DLD1 (cell line): ENCODE results near the gene RASA3.

Source experiments
- in situ Hi-C: cut with HindIII; loops from 2 replicates; pipeline ENCODE4 v1.10.0; 2017; ENCODE audit warnings: low sequenced_read_pairs

RASA3 gene

GRCh38 chr13:114013336-114013735 is 119.1 kb downstream of the RASA3 start:
- in situ Hi-C loops: no loop called here

- in situ Hi-C loops: no loop called here
These were observed 119.5 kb downstream of the RASA3 start for GRCh38 chr13:114012921-114013320.

DNA sequence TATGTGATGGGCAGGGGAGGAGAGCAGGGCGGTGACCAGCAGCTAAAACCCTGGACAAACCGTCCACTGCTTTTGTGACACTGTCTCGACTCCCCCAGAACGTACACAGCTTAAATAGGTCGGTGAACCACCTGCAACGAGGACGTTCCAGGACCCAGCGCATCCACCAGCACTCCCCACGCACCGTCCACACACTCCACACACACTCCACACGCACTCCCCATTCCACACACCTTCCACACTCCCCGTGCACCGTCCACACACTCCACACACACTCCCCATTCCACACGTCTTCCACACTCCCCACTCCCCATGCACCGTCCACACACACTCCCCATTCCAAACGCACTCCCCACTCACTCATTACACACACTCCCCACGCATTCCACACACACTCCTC is 120.3 kb downstream of the RASA3 start:
- in situ Hi-C loops: no loop called here

GRCh38 chr13:114011226-114011625 is 121.2 kb downstream of the RASA3 start:
- in situ Hi-C loops: no loop called here

DNA sequence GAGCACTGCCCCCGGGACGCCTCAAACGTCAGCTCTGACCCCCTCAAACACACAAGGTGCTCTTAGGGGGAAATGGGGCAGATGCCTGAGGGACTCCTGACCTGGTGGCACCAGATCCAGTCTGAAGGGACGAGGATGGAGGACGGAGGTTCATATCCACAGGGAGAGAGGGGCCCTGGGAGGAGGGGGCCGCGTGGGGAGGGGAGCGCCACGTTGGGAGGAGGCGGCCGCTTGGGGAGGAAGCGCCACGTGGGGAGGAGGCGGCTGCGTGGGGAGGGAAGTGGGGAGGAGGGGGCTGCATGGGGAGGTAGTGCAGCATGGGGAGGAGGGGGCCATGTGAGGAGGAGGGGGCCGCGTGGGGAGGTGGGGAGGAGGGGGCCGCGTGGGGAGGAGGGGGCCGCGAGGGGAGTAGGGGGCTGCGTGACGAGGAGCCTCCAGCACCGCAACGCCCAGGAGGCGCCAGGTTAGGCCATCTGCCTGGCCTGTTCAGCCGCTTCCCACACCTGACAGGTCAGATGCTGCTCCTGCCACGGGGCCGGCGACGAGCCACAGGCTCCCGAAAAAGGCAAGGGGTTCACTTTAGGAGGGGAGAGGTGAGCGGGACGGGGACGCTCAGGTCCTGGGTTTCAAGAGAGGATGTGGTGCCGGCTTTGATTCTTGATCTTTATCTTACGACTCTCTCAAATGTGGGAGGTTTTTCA is 121.9 kb downstream of the RASA3 start:
- in situ Hi-C loops: no loop called here

DNA sequence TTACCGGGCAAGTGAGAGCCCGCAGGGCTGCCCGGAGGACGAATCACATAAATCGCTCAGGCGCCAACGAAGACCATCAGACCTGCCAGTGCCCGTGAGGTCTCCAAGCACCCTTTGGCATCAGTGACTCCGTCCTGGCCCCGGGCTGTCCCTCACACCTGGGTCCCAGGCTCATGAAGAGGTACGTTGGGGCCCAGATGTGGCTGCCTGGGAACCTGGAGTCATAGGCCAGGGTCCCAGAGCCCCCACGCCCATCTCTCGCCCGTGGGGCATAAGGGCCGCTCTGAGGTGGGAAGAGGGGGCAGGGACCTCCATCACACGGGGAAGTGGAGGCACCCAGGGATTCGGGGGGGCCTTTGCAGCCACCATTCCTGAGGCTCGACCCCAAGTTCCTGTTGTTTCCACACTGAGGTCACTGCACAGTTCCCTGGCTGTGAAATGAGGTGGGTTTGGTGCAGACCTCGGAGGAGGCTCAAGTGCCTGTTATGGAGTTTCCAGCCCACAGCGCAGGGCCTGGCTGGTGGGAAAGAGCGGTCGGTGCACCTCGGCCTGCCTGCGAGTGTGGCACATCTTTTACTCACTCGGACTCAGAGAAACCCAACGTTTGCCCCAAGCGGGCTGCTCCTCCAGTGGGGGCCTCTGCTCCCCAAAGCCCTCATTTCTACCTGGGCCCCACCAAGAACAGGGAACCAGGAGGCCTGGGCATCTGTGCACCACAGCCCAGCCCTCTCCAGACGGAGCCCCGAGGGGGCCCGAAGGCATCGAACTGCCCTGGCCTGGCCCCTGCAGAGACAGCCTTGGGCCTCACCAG is 122.6 kb downstream of the RASA3 start:
- in situ Hi-C loops: no loop called here

DNA sequence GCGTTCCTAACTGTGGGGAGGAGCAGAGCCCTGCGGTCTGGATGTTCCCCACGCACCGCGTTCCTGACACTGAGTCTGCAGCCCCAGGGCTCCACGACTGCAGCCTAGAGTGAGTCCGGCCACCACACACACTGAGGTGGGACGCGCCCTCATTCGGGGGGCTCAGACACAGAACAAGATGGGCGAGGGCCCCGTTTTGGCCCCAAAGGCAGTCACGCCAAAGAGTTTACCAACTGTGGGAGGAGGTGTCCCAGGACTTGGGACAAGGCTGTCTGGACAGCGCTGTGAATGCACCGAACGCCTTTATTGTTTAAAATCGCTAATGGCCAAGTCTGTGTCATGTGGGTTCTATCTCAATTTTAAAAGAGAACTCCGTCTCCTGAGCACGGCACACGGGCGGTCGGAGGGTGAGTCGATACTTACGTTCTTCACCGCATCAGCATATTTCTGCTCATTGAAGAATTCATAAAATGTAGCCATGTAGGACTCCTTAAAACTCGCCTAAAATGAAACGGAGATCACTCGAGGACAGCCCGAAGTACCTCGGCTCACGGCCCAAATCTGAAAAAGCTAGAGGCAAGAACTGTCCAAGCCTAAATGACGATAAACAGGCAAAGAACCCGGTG is 123.3 kb downstream of the RASA3 start:
- in situ Hi-C loops: no loop called here

GRCh38 chr13:114007566-114007965 is 124.9 kb downstream of the RASA3 start:
- in situ Hi-C loops: no loop called here

DNA sequence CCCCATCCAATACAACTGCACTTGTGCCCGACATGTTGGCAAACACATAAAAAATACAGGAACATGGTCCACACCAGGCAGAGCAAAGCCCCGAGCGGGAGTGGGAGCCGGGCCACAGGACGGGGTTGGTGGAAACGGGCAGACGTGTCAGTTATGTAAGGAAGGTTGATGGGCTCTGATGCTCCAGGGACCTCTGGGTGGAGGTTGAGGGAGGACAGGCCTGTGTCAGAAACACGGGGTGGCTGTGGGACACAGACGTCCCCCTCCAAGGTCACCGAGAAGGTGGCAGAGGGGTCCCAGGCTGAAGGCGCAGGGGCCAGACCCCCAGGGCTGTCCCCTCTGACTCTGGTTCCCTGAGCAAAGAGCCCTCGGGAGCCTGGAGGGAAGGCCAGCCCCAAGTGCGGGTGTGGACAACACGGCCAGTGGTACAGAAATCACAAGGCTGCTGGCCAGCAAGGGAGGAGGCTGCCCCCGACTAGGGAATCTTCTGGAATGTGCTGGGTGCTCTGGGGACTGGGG is 127.2 kb downstream of the RASA3 start:
- in situ Hi-C loops: no loop called here

DNA sequence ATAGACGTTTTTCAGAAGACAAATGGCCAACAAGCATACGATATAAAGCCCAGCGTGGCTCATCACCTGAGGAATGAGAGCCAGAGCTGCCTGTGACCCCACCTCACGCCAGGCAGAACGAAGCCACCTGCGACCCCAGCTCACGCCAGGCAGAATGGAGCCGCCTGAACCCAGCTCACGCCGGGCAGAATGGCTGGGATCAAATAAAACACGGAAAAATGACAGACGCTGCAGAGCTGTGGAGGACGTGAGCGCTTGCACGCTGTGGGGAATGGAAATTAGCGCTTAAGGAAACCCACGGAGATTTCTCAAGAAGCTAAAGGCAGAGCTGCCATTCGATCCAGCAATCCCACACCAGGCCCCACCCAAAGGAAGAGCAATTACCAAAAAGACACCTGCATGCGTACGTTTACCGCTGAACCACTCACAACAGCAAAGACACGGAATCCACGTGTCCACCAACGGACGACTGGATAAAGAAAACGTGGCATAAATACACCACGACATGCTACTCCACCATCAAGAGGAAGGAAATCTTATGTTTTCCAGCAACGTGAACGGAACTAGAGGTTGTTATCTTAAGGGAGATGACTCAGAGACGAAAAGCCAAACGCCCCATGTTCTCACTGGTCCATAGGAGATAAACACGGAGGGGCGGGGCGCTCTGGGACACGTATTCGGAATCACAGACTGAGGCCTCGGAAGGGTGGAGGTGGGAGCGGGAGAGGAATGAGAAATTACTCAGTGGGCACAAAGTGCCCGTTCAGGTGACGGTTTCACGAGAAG is 127.8 kb downstream of the RASA3 start:
- in situ Hi-C loops: no loop called here

DNA sequence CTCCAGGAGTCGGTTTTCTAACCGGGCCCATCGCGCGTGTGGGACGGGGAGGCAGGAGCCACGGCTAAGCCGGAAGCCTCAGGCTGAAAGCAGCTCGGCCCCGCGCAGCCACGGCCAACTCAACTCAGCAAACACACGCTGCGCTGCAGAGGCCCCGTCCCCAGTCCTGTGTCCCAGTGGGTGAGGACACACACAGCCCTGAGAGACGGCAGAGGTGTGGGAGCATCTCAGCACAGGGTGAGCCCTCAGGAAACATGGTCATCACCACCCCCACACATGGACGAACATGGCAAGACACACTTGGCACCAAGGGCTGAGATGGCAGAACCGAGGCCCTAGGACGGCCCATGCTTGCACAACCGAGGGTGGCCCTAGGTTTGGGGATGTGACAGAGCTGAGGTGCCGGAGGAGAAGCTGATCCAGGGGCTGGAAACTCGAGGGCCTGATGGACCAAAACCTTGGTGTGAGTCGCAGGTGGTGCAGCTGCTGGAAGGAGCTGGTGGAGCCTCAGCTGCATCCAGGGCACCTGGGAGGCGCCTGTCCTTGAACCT is 129.6 kb downstream of the RASA3 start:
- in situ Hi-C loops: no loop called here

DNA sequence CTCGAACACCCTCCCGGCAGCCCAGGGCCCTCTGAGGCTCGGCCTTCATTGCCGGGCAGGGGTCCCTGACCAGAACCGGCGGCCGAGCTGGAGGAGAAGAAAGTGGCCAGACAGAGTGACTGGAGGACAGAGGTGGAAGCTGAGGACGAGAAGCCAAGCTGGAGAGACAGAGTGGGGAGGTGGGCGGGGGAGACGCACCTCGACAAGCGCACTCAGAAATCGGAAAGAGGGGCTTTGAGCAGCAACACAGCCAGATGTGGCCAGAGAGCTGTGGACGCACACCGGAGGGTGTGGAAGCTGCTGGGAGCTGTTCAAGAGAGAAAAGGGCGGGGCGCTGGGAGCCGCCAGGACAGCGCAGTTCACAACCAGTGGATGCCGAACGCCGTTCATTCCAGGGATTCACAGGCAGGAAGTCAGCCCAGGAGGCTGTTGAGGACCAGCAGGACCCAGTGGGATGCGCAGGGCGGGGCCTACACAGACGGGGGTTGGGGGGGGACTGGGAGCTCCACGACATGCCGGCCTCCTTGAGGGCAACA is 130.3 kb downstream of the RASA3 start:
- in situ Hi-C loops: no loop called here

DNA sequence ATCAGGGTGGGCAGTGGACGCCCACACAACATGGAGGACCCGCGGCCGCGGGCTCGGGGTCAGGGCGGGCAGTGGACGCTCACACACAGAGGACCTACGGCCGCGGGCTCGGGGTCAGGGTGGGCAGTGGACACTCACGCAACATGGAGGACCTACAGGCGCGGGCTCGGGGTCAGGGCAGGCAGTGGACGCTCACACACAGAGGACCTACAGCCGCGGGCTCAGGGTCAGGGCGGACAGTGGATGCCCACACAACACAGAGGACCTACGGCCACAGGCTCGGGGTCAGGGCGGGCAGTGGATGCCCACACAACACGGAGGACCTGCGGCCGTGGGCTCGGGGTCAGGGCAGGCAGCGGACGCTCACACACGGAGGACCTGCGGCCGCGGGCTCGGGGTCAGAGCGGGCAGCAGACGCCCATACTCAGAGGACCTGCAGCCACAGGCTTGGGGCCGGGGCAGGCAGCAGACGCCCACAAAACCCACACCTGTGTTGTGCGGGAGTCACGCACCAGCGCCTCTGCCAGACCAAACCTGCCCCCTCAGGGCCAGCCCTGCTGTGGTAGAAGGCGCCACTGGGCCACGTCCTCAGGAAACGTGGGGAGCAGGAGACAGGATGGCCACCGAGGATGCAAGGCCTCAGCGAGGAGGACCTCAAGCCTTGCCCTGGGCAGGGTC is 131.0 kb downstream of the RASA3 start:
- in situ Hi-C loops: no loop called here

- in situ Hi-C loops: no loop called here
These were observed 132.0 kb downstream of the RASA3 start for GRCh38 chr13:114000151-114001040.

DNA sequence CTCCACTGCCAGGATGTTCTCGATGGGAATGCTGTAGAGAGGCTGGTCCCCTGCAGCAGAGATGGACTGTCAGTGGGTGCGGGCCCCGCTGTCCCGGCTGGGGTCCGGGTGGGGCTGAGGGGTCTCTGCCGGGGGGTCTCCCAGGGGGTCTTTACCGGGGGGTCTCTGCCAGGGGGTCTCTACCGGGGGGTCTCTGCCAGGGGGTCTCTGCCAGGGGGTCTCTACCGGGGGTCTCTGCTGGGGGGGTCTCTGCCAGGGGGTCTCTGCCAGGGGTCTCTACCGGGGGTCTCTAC is 132.9 kb downstream of the RASA3 start:
- in situ Hi-C loops: no loop called here

- in situ Hi-C loops: no loop called here
These were observed 133.4 kb downstream of the RASA3 start for GRCh38 chr13:113998781-113999617.

- in situ Hi-C loops: no loop called here
These were observed 134.3 kb downstream of the RASA3 start for GRCh38 chr13:113997845-113998751.
